Fibroblast of the conjunctiva (primary cell): ENCODE measurements around the gene HNRNPM.
"Not testable (repeated sequence)": the region's sequence is repeated elsewhere in the genome, so short reads cannot be mapped to it uniquely, and the experiment has no call there.

ENCODE experiments used
- DNase-seq: peaks from one replicate; pipeline ENCODE4 v3.0.0-alpha.2; 2010; ENCODE audit warnings: low read depth

HNRNPM gene

GRCh38 chr19:8444677-8445487 is at the start of gene HNRNPM:
HNRNPM (plus strand) TSS chr19:8444975; CDS start chr19:8444999, 24 bp downstream.
- DNase-seq: peak; percentile 94

GRCh38 chr19:8395621-8396082 is 49.1 kb upstream of the HNRNPM start:
- DNase-seq: no peak

GRCh38 chr19:8396185-8396562 is 48.6 kb upstream of the HNRNPM start:
- no peak for DNase-seq

GRCh38 chr19:8396563-8397203 is 48.1 kb upstream of the HNRNPM start:
- peak; percentile 22 for DNase-seq

- no peak for DNase-seq
These were observed 47.5 kb upstream of the HNRNPM start for GRCh38 chr19:8397271-8397670.

GRCh38 chr19:8397746-8398310 is 46.9 kb upstream of the HNRNPM start:
- no peak for DNase-seq

- DNase-seq: no peak
These were observed 46.4 kb upstream of the HNRNPM start for GRCh38 chr19:8398311-8398771.

GRCh38 chr19:8399681-8400188 is 45.0 kb upstream of the HNRNPM start:
- DNase-seq: no peak

GRCh38 chr19:8401981-8402411 is 42.8 kb upstream of the HNRNPM start:
- DNase-seq: no peak

- no peak for DNase-seq
These were observed 41.5 kb upstream of the HNRNPM start for GRCh38 chr19:8403098-8403819.

GRCh38 chr19:8403820-8404109 is 41.0 kb upstream of the HNRNPM start:
- DNase-seq: no peak

GRCh38 chr19:8404391-8405151 is 40.2 kb upstream of the HNRNPM start:
- DNase-seq: no peak

- not testable (repeated sequence) for DNase-seq
These were observed 34.1 kb upstream of the HNRNPM start for GRCh38 chr19:8410718-8411117.

GRCh38 chr19:8412783-8413628 is 31.8 kb upstream of the HNRNPM start, which contains the start of gene MARCHF2:
MARCHF2 (plus strand) TSS chr19:8413305; CDS start chr19:8421841, 8,536 bp downstream.
- peak; percentile 97 for DNase-seq

GRCh38 chr19:8413629-8413995 is 31.2 kb upstream of the HNRNPM start:
- no peak for DNase-seq

GRCh38 chr19:8416796-8417195 is 28.0 kb upstream of the HNRNPM start:
- no peak for DNase-seq

GRCh38 chr19:8421484-8422461 is 23.0 kb upstream of the HNRNPM start:
- no peak for DNase-seq

GRCh38 chr19:8423817-8424223 is 21.0 kb upstream of the HNRNPM start:
- DNase-seq: peak; percentile 97

GRCh38 chr19:8425331-8425730 is 19.4 kb upstream of the HNRNPM start:
- not testable (repeated sequence) for DNase-seq
